Activated T-cell treated with anti-CD3 and anti-CD28 coated beads, Interleukin-2, amount 50 U/mL, for 48 hours (primary cell): Measurements from ENCODE around the gene CD84.
"Not testable (repeated sequence)": the region's sequence is repeated elsewhere in the genome, so short reads cannot be mapped to it uniquely, and the experiment has no call there.

Experiments
- DNase-seq, 2 experiments: peaks; one replicate each; pipeline ENCODE4 v3.0.0-alpha.2; 2020

The CD84 gene

GRCh38 chr1:160567858-160568682 is 11.2 kb downstream of the CD84 start:
- DNase-seq = peak; percentile 76 to 80

- DNase-seq = no peak
Measured at GRCh38 chr1:160567341-160567740, 12.0 kb downstream of the CD84 start.

- DNase-seq = no peak
Measured at GRCh38 chr1:160565564-160565963, 13.7 kb downstream of the CD84 start.

- DNase-seq = not testable (repeated sequence)
Measured at GRCh38 chr1:160563230-160563629, 16.1 kb downstream of the CD84 start.

- not testable (repeated sequence) for DNase-seq
Measured at GRCh38 chr1:160562745-160563144, 16.6 kb downstream of the CD84 start.

- DNase-seq = no peak
Measured at GRCh38 chr1:160560806-160561205, 18.5 kb downstream of the CD84 start.

GRCh38 chr1:160560045-160560705 is 19.1 kb downstream of the CD84 start:
- no peak for DNase-seq

- not testable (repeated sequence) for DNase-seq
Measured at GRCh38 chr1:160559437-160559836, 19.9 kb downstream of the CD84 start.

- no peak for DNase-seq
Measured at GRCh38 chr1:160558660-160559380, 20.5 kb downstream of the CD84 start.

GRCh38 chr1:160553778-160554177 is 25.5 kb downstream of the CD84 start:
- DNase-seq = no peak

- no peak for DNase-seq
Measured at GRCh38 chr1:160552425-160552824, 26.9 kb downstream of the CD84 start.

GRCh38 chr1:160550572-160551034 is 28.7 kb downstream of the CD84 start:
- peak; percentile 80 for DNase-seq

- no peak for DNase-seq
Measured at GRCh38 chr1:160549665-160550006, 29.7 kb downstream of the CD84 start.

- no peak for DNase-seq
Measured at GRCh38 chr1:160548960-160549664, 30.2 kb downstream of the CD84 start.

- DNase-seq = no peak
Measured at GRCh38 chr1:160548183-160548582, 31.1 kb downstream of the CD84 start.

- no peak for DNase-seq
Measured at GRCh38 chr1:160547422-160547821, 31.9 kb downstream of the CD84 start.

GRCh38 chr1:160546942-160547341 is 32.4 kb downstream of the CD84 start:
- DNase-seq = no peak

GRCh38 chr1:160544647-160545046 is 34.6 kb downstream of the CD84 start:
- no peak for DNase-seq

GRCh38 chr1:160542303-160542945 is 36.9 kb downstream of the CD84 start:
- DNase-seq = no peak

- no peak for DNase-seq
Measured at GRCh38 chr1:160541622-160542302, 37.5 kb downstream of the CD84 start.

- no peak for DNase-seq
Measured at GRCh38 chr1:160540859-160541233, 38.5 kb downstream of the CD84 start.
